ENCODE results near the gene HAUS8.

Gene HAUS8

DNA sequence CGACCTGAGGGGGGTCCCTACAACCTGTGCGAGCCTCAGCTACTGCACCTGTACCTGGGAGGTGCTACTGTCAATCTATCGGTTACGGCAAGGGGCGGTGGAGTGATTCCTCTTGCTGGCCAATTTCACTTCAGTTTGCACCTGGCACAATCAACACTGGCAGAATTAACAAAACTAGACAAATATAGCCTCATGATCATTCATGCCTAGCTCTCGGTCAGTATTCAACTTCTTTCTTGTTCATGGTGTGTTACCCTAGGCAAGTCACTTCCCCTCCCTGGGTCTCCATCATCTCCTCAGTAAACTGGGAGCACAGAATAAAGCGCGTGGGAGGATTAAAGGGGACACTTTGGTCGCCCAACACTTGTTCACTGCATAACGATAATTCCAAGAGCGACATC lies 618 bp downstream of the HAUS8 start:
- TF ChIP-seq CTCF (IDR thresholded peaks at IDR 0.05; ENCODE audit: borderline replicate concordance, insufficient read depth, low read depth, low read length), result no peak
- H3K4me3 ChIP-seq (ENCODE audit: low read depth, low read length), result peak overlapping the region; percentile 98

DNA sequence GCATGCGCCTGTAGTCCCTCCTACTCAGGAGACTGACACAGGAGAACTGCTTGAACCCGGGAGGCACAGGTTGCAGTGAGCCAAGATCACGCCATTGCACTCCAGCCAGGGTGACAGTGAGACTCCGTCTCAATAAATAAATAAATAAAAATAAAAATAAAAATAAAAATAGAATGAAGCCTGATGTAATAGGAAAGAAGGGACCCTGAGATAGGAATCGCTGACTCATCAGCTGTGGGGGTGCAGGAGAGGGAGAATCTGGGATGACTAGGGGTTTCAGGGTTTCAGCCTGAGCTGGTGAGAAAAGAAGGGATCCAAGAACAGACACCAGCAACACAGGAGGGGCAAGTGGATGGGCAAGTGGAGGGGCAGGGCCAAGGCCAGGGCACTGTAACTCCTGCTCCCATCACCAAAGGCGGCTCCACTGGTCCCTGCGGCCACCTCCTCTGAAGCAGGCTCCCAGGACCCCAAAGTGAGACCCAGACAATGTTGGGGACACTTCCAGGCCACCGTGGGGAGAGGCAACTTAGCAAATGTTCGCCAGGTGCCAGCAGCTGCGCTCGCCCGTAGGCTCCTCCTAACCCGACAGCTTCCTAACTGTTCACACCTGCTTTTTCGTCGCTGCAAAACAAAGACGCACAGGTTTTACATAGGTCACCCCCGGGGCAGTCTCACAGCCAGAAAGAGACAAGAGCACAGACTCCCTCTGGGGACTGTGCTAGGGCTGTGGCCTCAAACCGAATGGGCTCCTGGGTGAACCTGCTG lies 1.2 kb downstream of the HAUS8 start:
- H3K4me3 ChIP-seq (ENCODE audit: low read depth, low read length), result peak overlapping the region; percentile 98
- TF ChIP-seq CTCF (IDR thresholded peaks at IDR 0.05; ENCODE audit: borderline replicate concordance, insufficient read depth, low read depth, low read length), result no peak

GRCh38 chr19:17070912-17071311 lies 4.3 kb downstream of the HAUS8 start:
- no peak overlapping the region for H3K4me3 ChIP-seq (ENCODE audit: low read depth, low read length)
- TF ChIP-seq CTCF (IDR thresholded peaks at IDR 0.05; ENCODE audit: borderline replicate concordance, insufficient read depth, low read depth, low read length), result no peak

DNA sequence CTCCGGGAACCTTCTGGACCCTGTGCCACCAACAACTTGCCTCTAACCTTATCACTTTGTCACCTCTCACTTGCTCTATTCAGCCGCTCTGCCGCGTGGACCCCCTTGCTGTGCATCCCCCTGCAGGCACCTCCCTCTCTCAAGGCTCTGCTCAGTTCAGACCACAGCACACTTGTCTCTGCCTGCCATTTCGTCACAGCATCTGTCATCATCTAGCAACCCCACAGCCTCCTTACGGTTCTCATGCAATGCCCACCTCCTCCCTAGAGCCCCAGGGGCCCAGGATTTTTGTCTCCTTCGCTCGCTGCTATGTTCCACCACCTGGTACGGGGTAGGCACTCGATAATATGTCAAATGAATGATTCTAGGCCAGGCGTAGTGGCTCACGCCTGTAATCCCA lies 4.8 kb downstream of the HAUS8 start:
- no peak for TF ChIP-seq CTCF (IDR thresholded peaks at IDR 0.05; ENCODE audit: borderline replicate concordance, insufficient read depth, low read depth, low read length)
- no peak overlapping the region for H3K4me3 ChIP-seq (ENCODE audit: low read depth, low read length)

GRCh38 chr19:17069193-17069592 lies 6.1 kb downstream of the HAUS8 start:
- no peak overlapping the region for H3K4me3 ChIP-seq (ENCODE audit: low read depth, low read length)
- TF ChIP-seq CTCF (IDR thresholded peaks at IDR 0.05; ENCODE audit: borderline replicate concordance, insufficient read depth, low read depth, low read length), result peak; percentile 28; the same call in 1 of the 2 replicates

DNA sequence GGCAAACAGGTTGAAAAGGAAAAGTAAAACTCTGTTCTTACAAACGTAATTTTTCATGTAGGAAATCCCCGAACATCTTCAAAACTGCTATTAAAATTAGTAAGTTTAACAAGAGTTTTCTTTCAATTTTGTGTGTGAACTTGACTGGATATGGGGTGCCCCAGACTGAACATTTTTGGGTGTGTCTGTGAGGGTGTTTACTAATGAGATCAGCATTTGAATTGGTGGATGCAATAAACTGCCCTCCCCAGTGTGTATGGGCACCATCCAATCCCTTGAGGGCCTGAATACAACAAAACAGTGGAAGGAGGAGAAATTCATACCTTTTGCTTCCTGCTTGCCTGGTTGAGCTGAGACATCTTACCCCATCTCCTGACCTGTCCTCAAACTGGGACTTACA lies 11.8 kb downstream of the HAUS8 start:
- no peak overlapping the region for H3K4me3 ChIP-seq (ENCODE audit: low read depth, low read length)
- TF ChIP-seq CTCF (IDR thresholded peaks at IDR 0.05; ENCODE audit: borderline replicate concordance, insufficient read depth, low read depth, low read length), result no peak

GRCh38 chr19:17061691-17062090 lies 13.6 kb downstream of the HAUS8 start:
- TF ChIP-seq CTCF (IDR thresholded peaks at IDR 0.05; ENCODE audit: borderline replicate concordance, insufficient read depth, low read depth, low read length), result no peak
- H3K4me3 ChIP-seq (ENCODE audit: low read depth, low read length), result no peak overlapping the region

All from GM12875 (cell line).